OCI-LY7 (cell line): Measurements from ENCODE around the gene CTNNA1.

Experiments
- EZH2phosphoT487 ChIP-seq: fragments of 200-600 bp; sonication (generic); IDR thresholded peaks from 2 replicates; pipeline ENCODE4 v1.6.1; 2018; ENCODE audit warnings: low read depth, borderline replicate concordance, mild to moderate bottlenecking, mixed run types, antibody characterized with exemption, low read length, moderate library complexity, mixed read lengths
- TF ChIP-seq, protein P1 (sequence below): fragments of 200-600 bp; sonication (generic); conservative IDR thresholded peaks from 2 replicates; pipeline ENCODE4 v1.5.1; 2014; ENCODE audit warnings: mild to moderate bottlenecking, antibody characterized with exemption, low read length, moderate library complexity, mixed read lengths

DNA sequence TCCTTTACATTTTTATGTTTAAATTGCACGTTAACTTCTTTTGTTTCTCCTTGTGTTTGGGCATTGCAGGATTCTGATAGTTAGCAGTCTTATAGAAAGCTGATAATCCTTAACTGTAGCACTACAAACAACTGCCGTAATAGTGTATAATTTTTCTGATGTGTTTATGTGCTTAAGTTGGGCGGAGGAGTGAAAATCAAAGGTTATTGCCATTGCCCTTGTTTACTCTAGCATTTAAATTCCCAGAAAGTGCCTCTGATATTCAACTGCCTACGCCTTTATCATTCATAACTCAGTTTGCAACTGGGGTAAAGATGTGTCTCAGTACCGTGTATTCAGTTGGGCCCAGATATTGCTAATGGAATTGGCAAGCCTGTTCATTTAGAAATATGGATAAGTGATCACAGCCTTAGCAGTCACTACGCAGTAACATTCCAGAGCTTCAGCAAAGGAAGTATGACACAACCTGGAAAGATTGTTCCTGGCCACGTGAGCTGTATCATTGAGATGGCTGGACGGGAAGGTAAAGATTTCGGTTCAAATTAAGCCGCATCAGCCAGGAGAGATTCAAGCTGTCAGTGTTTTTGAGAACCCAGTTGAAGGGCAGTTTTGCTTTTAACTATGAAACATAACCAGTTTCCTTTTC, 150.0 kb downstream of the CTNNA1 start:
- TF ChIP-seq, protein P1, sequence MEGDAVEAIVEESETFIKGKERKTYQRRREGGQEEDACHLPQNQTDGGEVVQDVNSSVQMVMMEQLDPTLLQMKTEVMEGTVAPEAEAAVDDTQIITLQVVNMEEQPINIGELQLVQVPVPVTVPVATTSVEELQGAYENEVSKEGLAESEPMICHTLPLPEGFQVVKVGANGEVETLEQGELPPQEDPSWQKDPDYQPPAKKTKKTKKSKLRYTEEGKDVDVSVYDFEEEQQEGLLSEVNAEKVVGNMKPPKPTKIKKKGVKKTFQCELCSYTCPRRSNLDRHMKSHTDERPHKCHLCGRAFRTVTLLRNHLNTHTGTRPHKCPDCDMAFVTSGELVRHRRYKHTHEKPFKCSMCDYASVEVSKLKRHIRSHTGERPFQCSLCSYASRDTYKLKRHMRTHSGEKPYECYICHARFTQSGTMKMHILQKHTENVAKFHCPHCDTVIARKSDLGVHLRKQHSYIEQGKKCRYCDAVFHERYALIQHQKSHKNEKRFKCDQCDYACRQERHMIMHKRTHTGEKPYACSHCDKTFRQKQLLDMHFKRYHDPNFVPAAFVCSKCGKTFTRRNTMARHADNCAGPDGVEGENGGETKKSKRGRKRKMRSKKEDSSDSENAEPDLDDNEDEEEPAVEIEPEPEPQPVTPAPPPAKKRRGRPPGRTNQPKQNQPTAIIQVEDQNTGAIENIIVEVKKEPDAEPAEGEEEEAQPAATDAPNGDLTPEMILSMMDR: no peak
- no peak for TF ChIP-seq EZH2phosphoT487
